Thoracic aorta (tissue), 2 donors: ENCODE data around the gene STN1. TPM values are rescaled to one million over a fixed set of nuclear protein-coding genes. Genes with fewer than 3 reads are reported as not detected.

Source experiments
- ATAC-seq: fragments of 150-250 bp; one replicate; pipeline ENCODE4 v1.8.0; 2017; ENCODE audit warnings: low read depth; ENCODE audit not compliant: insufficient number of reproducible peaks, low FRiP score
- DNase-seq: peaks from one replicate; pipeline ENCODE4 v3.0.0-alpha.2; 2020; ENCODE audit warnings: low spot score
- H3K27ac ChIP-seq, 2 donors: fragments of 200-600 bp; sonication (generic); 1 replicate in 1 of 2; 2 replicates in 1 of 2; pipeline ENCODE4 v1.5.1; 2016; ENCODE audit warnings: mild to moderate bottlenecking in 2 of 2, moderate library complexity in 2 of 2
- H3K27me3 ChIP-seq: fragments of 200-600 bp; sonication (generic); replicated peaks from 2 replicates; pipeline ENCODE4 v1.6.0; 2016; ENCODE audit warnings: mild to moderate bottlenecking; ENCODE audit not compliant: insufficient read depth
- H3K36me3 ChIP-seq: fragments of 200-600 bp; sonication (generic); one replicate; pipeline ENCODE4 v1.5.1; 2016
- H3K4me1 ChIP-seq, 2 donors: fragments of 200-600 bp; sonication (generic); 1 replicate in 1 of 2; 2 replicates in 1 of 2; pipeline versions ENCODE4 v1.5.1 to v1.6.0; 2016; ENCODE audit warnings: low read depth in 2 of 2, mild to moderate bottlenecking in 1 of 2; ENCODE audit not compliant: control insufficient read depth in 1 of 2
- H3K4me3 ChIP-seq: fragments of 200-600 bp; sonication (generic); 2 replicates; pipeline ENCODE4 v1.5.1; 2016; ENCODE audit warnings: mild to moderate bottlenecking
- H3K9me3 ChIP-seq: fragments of 200-600 bp; sonication (generic); 2 replicates; pipeline ENCODE4 v1.5.1; 2016
- total RNA-seq, 2 donors: library from RNA; depleted of rRNA; stranded (reverse); fragments of >200 nt; gene quantifications; one replicate each; pipeline versions ENCODE4 v1.1.0 to v1.2.3, GENCODE V29; 2016
- TF ChIP-seq, protein P1 (sequence below): fragments of 200-600 bp; sonication (generic); IDR thresholded peaks from one replicate; pipeline ENCODE4 v1.5.1; 2019; ENCODE audit warnings: antibody characterized with exemption

STN1 gene
- total RNA-seq, 2 donors from 2014 or later = 11.6 to 30.6 TPM

DNA sequence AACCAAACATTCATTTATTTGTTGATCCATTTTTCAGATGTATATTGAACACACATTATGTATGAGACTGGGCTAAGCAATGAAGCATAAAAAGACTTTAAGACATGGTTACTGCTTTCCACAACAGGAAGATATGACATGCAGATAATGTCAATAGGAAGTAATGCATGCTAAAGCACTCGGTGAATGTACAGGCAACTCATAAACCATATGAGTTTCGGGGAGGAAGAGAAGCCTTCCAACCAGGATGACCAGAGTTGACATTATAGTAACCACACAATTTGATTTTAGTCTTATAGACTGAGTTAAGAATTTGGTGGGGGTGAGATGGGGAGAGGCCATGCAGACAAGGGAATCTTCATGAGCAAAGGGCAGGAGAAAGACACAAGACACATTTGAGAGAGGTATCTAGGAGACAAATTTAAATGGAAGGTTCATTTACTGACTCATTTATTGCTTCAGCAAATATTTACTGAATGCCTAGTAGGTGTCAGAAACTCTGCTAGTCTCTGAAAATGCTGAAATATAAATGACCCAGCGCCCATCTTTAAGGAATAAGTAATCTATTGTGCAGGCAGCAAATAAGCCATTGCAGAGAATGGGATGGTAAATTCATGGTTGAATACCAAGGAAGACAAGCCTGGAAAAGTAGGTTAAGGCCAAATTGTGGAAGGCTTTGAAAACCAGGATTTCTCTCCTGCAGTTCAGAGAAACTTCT is 30.0 kb upstream of the STN1 start:
- no peak overlapping the region for H3K27ac ChIP-seq
- no peaks in the 10 kb centered on the region for H3K36me3 ChIP-seq
- TF ChIP-seq, protein P1, sequence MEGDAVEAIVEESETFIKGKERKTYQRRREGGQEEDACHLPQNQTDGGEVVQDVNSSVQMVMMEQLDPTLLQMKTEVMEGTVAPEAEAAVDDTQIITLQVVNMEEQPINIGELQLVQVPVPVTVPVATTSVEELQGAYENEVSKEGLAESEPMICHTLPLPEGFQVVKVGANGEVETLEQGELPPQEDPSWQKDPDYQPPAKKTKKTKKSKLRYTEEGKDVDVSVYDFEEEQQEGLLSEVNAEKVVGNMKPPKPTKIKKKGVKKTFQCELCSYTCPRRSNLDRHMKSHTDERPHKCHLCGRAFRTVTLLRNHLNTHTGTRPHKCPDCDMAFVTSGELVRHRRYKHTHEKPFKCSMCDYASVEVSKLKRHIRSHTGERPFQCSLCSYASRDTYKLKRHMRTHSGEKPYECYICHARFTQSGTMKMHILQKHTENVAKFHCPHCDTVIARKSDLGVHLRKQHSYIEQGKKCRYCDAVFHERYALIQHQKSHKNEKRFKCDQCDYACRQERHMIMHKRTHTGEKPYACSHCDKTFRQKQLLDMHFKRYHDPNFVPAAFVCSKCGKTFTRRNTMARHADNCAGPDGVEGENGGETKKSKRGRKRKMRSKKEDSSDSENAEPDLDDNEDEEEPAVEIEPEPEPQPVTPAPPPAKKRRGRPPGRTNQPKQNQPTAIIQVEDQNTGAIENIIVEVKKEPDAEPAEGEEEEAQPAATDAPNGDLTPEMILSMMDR = no peak
- no peaks in the 10 kb centered on the region for H3K9me3 ChIP-seq
- H3K4me3 ChIP-seq = no peak overlapping the region
- H3K27me3 ChIP-seq = no peaks in the 10 kb centered on the region
- H3K4me1 ChIP-seq = no peaks in the 10 kb centered on the region
- DNase-seq = no peak
- no peak for ATAC-seq

GRCh38 chr10:103942866-103943265 is 24.9 kb upstream of the STN1 start:
- no peak overlapping the region for H3K4me3 ChIP-seq
- ATAC-seq = no peak
- no peaks in the 10 kb centered on the region for H3K36me3 ChIP-seq
- no peak for DNase-seq
- H3K27ac ChIP-seq = no peak overlapping the region
- TF ChIP-seq, protein P1 = no peak
- no peaks in the 10 kb centered on the region for H3K9me3 ChIP-seq
- H3K27me3 ChIP-seq = no peaks in the 10 kb centered on the region
- H3K4me1 ChIP-seq = no peaks in the 10 kb centered on the region

DNA sequence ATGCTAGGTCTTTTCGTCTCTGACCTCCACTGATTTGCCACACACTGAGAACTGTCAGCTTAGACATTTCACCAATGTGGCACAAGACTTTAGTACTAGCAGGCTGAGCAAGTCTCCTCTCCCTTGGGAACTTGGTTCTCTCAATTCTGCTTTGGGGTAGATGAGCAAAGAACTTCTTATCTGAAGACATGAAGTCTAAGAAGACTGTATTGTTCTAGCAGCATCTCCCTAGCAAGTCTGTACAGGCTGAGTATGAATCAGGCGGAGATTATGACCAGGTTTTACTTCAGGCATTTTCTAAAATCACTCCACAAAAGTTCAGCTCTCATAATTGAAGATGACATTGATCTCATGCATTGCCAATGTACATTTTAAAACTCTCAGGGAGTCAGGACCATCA is 23.8 kb upstream of the STN1 start:
- no peaks in the 10 kb centered on the region for H3K4me1 ChIP-seq
- no peak overlapping the region for H3K4me3 ChIP-seq
- H3K27ac ChIP-seq = no peak overlapping the region
- H3K9me3 ChIP-seq = no peaks in the 10 kb centered on the region
- H3K36me3 ChIP-seq = no peaks in the 10 kb centered on the region
- DNase-seq (no peak), ATAC-seq (no peak)
- TF ChIP-seq, protein P1 = no peak
- no peaks in the 10 kb centered on the region for H3K27me3 ChIP-seq

DNA sequence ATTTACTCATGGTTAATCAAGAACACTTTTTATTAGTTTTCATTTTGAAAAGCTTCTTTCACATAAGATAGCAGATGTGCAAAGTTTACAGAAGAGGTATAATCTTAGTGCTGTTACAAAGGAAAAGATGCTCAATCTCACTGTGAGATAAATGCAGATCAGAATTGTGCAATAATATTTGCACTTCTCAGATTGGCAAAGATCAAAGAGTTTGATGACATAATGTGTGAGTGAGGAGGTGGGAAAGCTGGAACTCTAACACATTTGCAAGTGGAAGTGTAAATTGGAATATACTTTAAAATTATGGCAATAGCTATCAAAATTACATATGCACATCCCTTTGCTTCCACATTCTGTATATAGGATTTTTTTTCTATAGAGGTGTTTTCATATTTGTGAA is 21.5 kb upstream of the STN1 start:
- no peak overlapping the region for H3K4me3 ChIP-seq
- no peaks in the 10 kb centered on the region for H3K36me3 ChIP-seq
- TF ChIP-seq, protein P1 = no peak
- H3K27ac ChIP-seq = no peak overlapping the region
- DNase-seq (no peak), ATAC-seq (no peak)
- no peaks in the 10 kb centered on the region for H3K27me3 ChIP-seq
- H3K4me1 ChIP-seq = no peaks in the 10 kb centered on the region
- no peaks in the 10 kb centered on the region for H3K9me3 ChIP-seq

GRCh38 chr10:103936022-103936421 is 18.0 kb upstream of the STN1 start:
- H3K9me3 ChIP-seq = no peaks in the 10 kb centered on the region
- no peaks in the 10 kb centered on the region for H3K36me3 ChIP-seq
- no peak overlapping the region for H3K4me3 ChIP-seq
- H3K4me1 ChIP-seq = no peaks in the 10 kb centered on the region
- no peak for ATAC-seq
- H3K27me3 ChIP-seq = no peaks in the 10 kb centered on the region
- TF ChIP-seq, protein P1 = no peak
- no peak overlapping the region for H3K27ac ChIP-seq
- DNase-seq = no peak
